Esophagus squamous epithelium (tissue), 4 donors: ENCODE data around the gene GOLGA8A.

Experiments used
- CTCF ChIP-seq, 6 experiments: fragments of 450-650 bp in 4 of 6; fragments of 200-600 bp in 2 of 6; sonication (generic) in 2 of 6; IDR thresholded peaks; one replicate each; pipeline ENCODE4 v1.5.1; 2016 to 2019; ENCODE audit warnings: antibody characterized with exemption in 6 of 6, mild to moderate bottlenecking in 4 of 6, moderate library complexity in 4 of 6
- POLR2A ChIP-seq, 4 donors: fragments of 450-650 bp; IDR thresholded peaks; one replicate each; pipeline ENCODE4 v1.6.1; 2017; ENCODE audit warnings: antibody characterized with exemption in 4 of 4, mild to moderate bottlenecking in 4 of 4, moderate library complexity in 3 of 4

- TF ChIP-seq CTCF (IDR thresholded peaks at IDR 0.05): no peak
- TF ChIP-seq POLR2A (IDR thresholded peaks at IDR 0.05): no peak
These were observed 19.1 kb upstream of the GOLGA8A start for GRCh38 chr15:34456658-34457057.
